Central memory CD8-positive, alpha-beta T cell (primary cell): ENCODE results near the gene OR8B4.
"Not testable (repeated sequence)": the region's sequence is repeated elsewhere in the genome, so short reads cannot be mapped to it uniquely, and the experiment has no call there.

ENCODE experiments used
- ATAC-seq: fragments of 150-1000 bp; cut with Tn5 transposase; replicated peaks from 2 replicates; pipeline ENCODE4 v1.10.0; 2022; ENCODE audit warnings: mild to moderate bottlenecking, moderate FRiP score, moderate number of reproducible peaks; ENCODE audit not compliant: poor library complexity, severe bottlenecking; ENCODE audit errors: extremely low read depth
- DNase-seq, 2 donors: peaks; one replicate each; pipeline ENCODE4 v3.0.0; 2021; ENCODE audit warnings: low spot score in 2 of 2
- H3K27ac Mint-ChIP-seq: one replicate; pipeline ENCODE4 v1.8.0; 2022; ENCODE audit warnings: low read depth, mild to moderate bottlenecking, moderate library complexity, mixed read lengths
- H3K27me3 Mint-ChIP-seq: one replicate; pipeline ENCODE4 v1.8.0; 2022; ENCODE audit warnings: mixed read lengths
- H3K36me3 Mint-ChIP-seq: one replicate; pipeline ENCODE4 v1.8.0; 2022; ENCODE audit warnings: mild to moderate bottlenecking, moderate library complexity, mixed read lengths; ENCODE audit not compliant: insufficient read depth
- H3K4me1 Mint-ChIP-seq: one replicate; pipeline ENCODE4 v1.8.0; 2022; ENCODE audit warnings: mixed read lengths
- H3K4me3 Mint-ChIP-seq: one replicate; pipeline ENCODE4 v1.8.0; 2022; ENCODE audit warnings: mild to moderate bottlenecking, moderate library complexity, mixed read lengths
- H3K9me3 Mint-ChIP-seq: one replicate; pipeline ENCODE4 v1.8.0; 2022; ENCODE audit warnings: mixed read lengths

Gene OR8B4, protein sequence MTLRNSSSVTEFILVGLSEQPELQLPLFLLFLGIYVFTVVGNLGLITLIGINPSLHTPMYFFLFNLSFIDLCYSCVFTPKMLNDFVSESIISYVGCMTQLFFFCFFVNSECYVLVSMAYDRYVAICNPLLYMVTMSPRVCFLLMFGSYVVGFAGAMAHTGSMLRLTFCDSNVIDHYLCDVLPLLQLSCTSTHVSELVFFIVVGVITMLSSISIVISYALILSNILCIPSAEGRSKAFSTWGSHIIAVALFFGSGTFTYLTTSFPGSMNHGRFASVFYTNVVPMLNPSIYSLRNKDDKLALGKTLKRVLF

DNA sequence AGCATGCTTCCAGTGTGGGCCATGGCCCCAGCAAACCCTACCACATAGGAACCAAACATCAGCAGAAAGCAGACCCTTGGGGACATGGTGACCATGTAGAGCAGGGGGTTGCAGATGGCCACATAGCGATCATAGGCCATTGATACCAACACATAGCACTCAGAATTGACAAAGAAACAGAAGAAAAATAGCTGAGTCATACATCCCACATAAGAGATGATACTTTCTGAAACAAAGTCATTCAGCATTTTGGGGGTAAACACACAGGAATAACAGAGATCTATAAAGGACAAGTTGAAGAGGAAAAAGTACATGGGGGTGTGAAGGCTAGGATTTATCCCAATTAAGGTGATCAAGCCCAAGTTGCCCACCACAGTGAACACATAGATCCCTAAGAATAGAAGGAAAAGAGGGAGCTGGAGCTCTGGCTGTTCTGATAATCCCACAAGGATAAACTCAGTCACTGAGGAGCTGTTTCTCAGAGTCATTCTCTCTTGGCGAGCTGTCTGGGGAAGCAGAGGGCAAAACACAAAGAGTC is at the start of gene OR8B4:
TSS of gene OR8B4 (minus strand) at position 488 of the 538 bp plus-strand sequence. CDS start at position 488, 0 bp downstream.
- Mint-ChIP-seq H3K9me3 (peaks cover 6% of the 10 kb centered on the region), H3K27me3 (peaks cover 52% of the 10 kb centered on the region), H3K4me1 (no peaks in the 10 kb centered on the region), H3K27ac (no peak within 1 kb of the TSS), H3K36me3 (peaks cover 2% of the 10 kb centered on the region), H3K4me3 (no peak within 1 kb of the TSS)
- DNase-seq: no peak
- ATAC-seq: no peak

DNA sequence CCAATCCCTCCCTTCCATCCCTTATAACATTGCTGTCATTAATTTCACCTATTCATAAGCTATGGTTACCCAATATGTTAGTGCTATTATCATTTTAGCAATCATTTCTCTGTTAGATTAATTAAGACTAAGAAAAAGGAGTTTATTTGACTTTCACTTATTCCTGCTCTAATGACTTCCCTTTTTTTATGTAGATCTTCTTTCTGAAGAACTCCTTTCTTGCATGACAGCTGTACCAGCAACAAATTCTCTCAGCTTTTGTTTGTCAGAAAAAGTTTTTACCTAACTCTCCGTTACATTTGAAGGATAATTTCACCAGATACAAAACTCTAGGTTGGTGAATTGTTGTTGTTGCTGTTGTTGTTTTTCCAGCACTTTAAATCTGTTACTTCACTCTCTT is 49.4 kb upstream of the OR8B4 start:
- Mint-ChIP-seq H3K27me3 (peaks cover 25% of the 10 kb centered on the region), H3K4me3 (no peak overlapping the region), H3K36me3 (no peaks in the 10 kb centered on the region), H3K9me3 (peaks cover 13% of the 10 kb centered on the region), H3K27ac (no peak overlapping the region), H3K4me1 (no peaks in the 10 kb centered on the region)
- ATAC-seq (no peak), DNase-seq (no peak)

DNA sequence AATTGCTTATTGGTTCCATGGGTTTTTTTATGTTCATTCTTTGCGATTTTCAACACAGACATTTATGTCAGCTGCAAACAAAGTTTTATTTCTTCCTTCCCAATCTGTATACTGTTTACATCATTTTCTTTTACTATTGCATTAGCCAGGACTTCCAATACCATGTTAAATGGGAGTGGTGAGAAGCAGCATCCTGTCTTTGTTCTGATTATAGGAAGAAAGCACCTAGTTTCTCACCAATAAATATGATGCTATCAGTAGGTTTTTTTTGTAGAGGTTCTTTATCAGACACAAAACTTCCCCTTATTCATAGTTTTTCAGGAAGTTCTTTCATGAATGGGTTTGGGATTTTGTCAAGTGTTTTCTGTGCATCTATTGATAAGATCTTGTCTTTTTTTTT is 48.8 kb upstream of the OR8B4 start:
- DNase-seq (no peak), ATAC-seq (no peak)
- H3K9me3 Mint-ChIP-seq: peaks cover 13% of the 10 kb centered on the region
- H3K27me3 Mint-ChIP-seq: peaks cover 24% of the 10 kb centered on the region
- no peaks in the 10 kb centered on the region for H3K4me1 Mint-ChIP-seq
- H3K36me3 Mint-ChIP-seq: no peaks in the 10 kb centered on the region
- H3K4me3 Mint-ChIP-seq: no peak overlapping the region
- H3K27ac Mint-ChIP-seq: no peak overlapping the region

DNA sequence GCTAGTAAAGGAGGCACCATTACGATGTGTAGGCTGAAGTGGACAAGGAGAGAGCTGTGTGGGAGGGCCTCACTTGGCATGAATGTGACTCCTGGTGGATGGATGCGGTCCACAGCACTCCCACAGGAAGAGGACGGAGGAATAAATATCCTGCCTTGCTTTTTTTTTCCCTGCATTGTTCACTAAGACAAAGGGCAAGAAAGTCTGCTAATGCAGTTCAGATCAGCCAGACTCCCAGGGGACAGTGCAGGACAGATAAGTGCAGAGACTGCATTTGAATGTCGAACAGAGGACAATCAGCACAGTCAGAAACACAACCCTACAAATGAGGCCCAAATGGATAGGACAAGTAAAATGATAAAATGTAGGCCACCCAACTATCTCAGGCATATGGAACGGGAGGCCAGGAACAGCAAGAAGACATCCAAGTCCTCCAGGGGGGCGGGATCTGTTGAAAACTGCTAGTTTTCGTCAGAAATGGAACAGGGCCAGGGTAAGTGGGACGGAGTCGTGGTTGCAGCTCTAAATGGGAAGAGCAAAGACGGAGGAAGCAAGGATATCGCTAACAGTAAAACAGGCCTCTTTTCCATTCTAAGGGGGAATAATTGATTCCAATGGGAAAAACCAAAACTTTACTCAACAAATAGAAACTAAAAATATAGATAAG is 46.0 kb upstream of the OR8B4 start:
- Mint-ChIP-seq H3K4me1 (no peaks in the 10 kb centered on the region), H3K4me3 (no peak overlapping the region), H3K27me3 (peaks cover 22% of the 10 kb centered on the region), H3K27ac (no peak overlapping the region), H3K36me3 (no peaks in the 10 kb centered on the region), H3K9me3 (peaks cover 13% of the 10 kb centered on the region)
- DNase-seq (no peak), ATAC-seq (no peak)

DNA sequence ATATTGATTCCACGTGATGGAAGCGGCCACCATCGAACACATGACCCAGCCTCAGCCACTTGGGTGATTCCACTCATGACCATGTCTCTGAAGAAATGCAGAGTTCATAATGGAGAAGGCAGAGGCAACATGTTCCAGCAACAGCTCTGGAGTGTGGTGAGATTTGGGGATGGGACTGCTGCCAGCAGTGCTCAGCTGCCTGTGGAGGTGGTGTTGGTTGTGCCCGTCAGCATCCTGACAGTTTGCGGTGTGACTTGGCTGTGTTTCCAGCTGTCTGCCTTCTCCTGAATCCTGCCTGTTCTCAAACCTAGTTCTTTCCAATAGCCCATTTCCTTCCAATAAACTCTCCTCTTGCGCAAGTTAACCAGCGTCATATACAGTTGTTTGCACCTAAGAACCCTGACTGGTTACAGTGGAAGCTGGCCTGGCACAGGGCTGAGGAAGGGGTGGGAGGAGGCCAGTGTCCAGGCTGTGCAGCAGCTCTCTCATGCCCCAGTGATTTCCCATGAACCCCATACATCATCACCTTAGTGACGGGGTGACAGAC is 42.8 kb upstream of the OR8B4 start:
- ATAC-seq (no peak), DNase-seq (no peak)
- H3K27me3 Mint-ChIP-seq: peaks cover 6% of the 10 kb centered on the region
- H3K36me3 Mint-ChIP-seq: no peaks in the 10 kb centered on the region
- no peak overlapping the region for H3K4me3 Mint-ChIP-seq
- no peaks in the 10 kb centered on the region for H3K4me1 Mint-ChIP-seq
- H3K9me3 Mint-ChIP-seq: peaks cover 6% of the 10 kb centered on the region
- H3K27ac Mint-ChIP-seq: no peak overlapping the region

DNA sequence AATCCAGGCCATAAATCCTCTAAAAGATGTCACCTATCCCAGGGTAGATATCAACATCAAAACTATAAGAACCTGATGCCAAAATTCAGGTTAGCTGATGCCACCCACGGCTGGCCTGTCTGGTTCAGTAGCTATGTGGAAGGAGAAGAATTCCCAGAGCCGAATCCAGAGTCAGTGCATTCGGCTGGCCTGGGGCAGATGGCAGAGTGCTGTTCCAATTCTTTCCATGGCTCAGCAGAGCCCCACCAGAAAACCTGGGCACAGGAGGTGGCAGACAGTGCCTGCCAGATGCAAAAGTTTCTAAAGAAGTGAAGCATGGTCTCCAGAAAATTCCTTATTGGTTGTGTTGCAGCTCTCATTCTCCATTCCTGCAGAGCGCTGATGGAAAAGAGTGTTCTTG is 40.7 kb upstream of the OR8B4 start:
- DNase-seq: no peak
- no peak overlapping the region for H3K4me3 Mint-ChIP-seq
- no peak overlapping the region for H3K27ac Mint-ChIP-seq
- H3K9me3 Mint-ChIP-seq: peaks cover 6% of the 10 kb centered on the region
- no peak for ATAC-seq
- no peaks in the 10 kb centered on the region for H3K27me3 Mint-ChIP-seq
- H3K36me3 Mint-ChIP-seq: no peaks in the 10 kb centered on the region
- H3K4me1 Mint-ChIP-seq: no peaks in the 10 kb centered on the region

DNA sequence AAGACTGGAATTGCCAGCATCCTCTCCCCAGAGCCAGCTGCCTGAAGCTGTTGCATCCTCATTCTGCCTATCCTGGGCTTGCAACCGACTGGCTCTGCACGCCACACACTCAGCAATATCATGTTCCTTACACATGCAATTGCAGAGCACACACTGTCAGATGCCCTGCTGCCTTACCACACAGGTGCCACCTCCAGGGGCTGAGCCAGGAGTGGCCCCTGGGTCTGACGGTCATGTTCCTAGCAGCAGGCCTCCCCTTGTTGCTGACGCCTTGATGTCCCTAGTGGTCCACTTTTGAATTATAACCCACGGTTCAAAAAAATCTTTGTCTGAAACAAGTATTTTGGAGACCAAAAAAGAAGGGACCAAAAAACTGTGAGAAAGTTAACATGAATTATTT is 39.3 kb upstream of the OR8B4 start:
- H3K36me3 Mint-ChIP-seq: no peaks in the 10 kb centered on the region
- DNase-seq: no peak
- H3K9me3 Mint-ChIP-seq: peaks cover 6% of the 10 kb centered on the region
- H3K27ac Mint-ChIP-seq: no peak overlapping the region
- no peak for ATAC-seq
- H3K4me1 Mint-ChIP-seq: no peaks in the 10 kb centered on the region
- H3K4me3 Mint-ChIP-seq: no peak overlapping the region
- H3K27me3 Mint-ChIP-seq: no peaks in the 10 kb centered on the region

DNA sequence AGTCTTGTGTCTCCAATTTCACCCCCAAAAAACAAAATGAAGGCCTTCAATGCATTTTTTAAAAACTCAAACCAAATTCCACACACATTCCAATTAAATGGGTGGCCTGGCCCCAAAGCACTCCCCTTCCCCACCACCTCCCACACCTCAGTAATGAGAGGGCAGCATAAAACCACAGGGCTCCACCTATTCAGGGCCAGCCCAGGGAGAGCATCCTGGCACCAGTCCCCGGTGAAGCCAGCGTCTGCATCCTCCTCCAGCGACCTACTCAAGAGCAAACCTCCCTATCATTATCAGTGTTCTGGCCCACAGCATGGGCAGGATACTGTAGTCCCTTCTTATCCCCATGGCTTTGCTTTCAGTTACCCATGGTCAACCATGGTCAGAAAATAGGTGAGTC is 38.7 kb upstream of the OR8B4 start:
- no peak for ATAC-seq
- H3K4me1 Mint-ChIP-seq: no peaks in the 10 kb centered on the region
- no peak overlapping the region for H3K4me3 Mint-ChIP-seq
- H3K27me3 Mint-ChIP-seq: no peaks in the 10 kb centered on the region
- H3K36me3 Mint-ChIP-seq: no peaks in the 10 kb centered on the region
- no peak for DNase-seq
- peaks cover 6% of the 10 kb centered on the region for H3K9me3 Mint-ChIP-seq
- no peak overlapping the region for H3K27ac Mint-ChIP-seq

DNA sequence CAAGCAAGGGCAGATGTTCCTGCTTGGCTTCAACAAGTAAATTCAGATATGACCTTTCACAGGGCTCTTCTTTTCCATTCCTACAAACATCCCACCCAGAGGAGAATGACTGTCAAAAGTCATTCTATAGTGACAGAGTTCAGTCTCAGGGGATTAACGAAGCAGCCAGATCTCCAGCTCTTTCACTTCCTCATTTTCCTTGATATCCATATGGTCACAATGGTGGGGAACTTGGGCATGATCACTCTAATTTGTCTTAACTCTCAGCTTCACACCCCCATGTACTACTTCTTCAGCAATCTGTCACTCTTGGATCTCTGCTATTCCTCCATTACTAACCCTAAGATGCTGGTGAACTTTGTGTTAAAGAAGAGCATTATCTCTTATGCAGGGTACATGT is 35.8 kb upstream of the OR8B4 start:
- no peaks in the 10 kb centered on the region for H3K36me3 Mint-ChIP-seq
- peaks cover 6% of the 10 kb centered on the region for H3K9me3 Mint-ChIP-seq
- H3K4me1 Mint-ChIP-seq: no peaks in the 10 kb centered on the region
- no peak overlapping the region for H3K4me3 Mint-ChIP-seq
- DNase-seq: no peak
- no peak overlapping the region for H3K27ac Mint-ChIP-seq
- no peaks in the 10 kb centered on the region for H3K27me3 Mint-ChIP-seq
- ATAC-seq: no peak

DNA sequence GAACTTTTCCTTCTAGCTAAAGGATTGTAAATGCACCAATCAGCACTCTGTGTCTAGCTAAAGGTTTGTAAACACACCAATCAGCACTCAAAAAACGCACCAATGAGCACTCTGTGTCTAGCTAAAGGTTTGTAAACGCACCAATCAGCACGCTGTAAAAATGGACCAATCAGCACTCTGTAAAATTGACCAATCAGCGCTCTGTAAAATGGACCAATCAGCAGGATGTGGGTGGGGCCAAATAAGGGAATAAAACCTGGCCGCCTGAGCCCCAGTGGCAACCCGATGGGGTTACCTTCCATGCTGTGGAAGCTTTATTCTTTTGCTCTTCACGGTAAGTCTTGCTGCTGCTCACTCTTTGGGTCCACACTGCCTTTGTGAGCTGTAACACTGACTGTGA is 34.7 kb upstream of the OR8B4 start:
- not testable (repeated sequence) for H3K9me3 Mint-ChIP-seq, H3K27me3 Mint-ChIP-seq, H3K27ac Mint-ChIP-seq, ATAC-seq, H3K4me3 Mint-ChIP-seq, H3K4me1 Mint-ChIP-seq, DNase-seq, H3K36me3 Mint-ChIP-seq

DNA sequence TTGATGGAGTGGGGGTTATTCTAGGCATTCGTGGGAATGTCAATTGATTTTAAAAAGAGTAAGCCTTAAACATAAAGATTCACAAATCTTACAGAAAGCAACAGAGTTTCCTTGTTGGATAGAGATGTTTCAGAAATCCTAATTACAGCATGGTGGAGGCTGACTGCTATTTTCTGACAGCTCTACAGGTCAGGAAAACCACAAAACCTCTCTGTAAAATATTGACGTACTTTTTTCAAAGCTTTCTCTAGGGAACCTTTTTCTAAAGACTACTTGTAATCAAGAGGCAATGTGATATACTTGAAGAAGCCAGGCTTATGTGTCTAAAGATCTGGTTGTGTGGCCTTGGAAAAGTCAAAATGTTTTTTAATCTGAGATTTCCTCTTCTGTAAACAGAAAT is 29.9 kb upstream of the OR8B4 start:
- no peaks in the 10 kb centered on the region for H3K36me3 Mint-ChIP-seq
- no peaks in the 10 kb centered on the region for H3K27me3 Mint-ChIP-seq
- DNase-seq (no peak), ATAC-seq (no peak)
- no peaks in the 10 kb centered on the region for H3K4me1 Mint-ChIP-seq
- H3K9me3 Mint-ChIP-seq: peaks cover 14% of the 10 kb centered on the region
- H3K27ac Mint-ChIP-seq: no peak overlapping the region
- H3K4me3 Mint-ChIP-seq: no peak overlapping the region

DNA sequence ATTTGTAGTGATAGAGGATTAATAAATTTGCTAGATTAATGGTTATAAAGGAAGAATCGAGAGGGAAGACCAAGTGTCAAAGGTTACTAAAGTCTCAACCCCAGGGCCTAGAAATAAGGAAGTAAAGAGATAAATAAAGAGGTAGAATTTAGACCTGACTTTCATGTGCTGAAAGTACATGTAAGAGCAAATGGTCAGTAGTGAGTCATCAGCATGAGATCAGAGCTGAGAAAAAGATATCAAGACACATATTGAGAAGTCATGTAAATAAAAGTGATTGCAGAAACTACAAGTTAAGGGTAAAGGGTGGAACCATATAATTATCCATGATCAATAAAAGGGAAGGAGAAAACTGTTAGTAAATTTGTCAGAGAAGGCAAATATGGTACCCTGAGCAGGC is 22.2 kb upstream of the OR8B4 start:
- no peaks in the 10 kb centered on the region for H3K36me3 Mint-ChIP-seq
- H3K4me3 Mint-ChIP-seq: no peak overlapping the region
- DNase-seq (no peak), ATAC-seq (no peak)
- H3K27ac Mint-ChIP-seq: no peak overlapping the region
- no peaks in the 10 kb centered on the region for H3K27me3 Mint-ChIP-seq
- H3K4me1 Mint-ChIP-seq: no peaks in the 10 kb centered on the region
- peaks cover 8% of the 10 kb centered on the region for H3K9me3 Mint-ChIP-seq

DNA sequence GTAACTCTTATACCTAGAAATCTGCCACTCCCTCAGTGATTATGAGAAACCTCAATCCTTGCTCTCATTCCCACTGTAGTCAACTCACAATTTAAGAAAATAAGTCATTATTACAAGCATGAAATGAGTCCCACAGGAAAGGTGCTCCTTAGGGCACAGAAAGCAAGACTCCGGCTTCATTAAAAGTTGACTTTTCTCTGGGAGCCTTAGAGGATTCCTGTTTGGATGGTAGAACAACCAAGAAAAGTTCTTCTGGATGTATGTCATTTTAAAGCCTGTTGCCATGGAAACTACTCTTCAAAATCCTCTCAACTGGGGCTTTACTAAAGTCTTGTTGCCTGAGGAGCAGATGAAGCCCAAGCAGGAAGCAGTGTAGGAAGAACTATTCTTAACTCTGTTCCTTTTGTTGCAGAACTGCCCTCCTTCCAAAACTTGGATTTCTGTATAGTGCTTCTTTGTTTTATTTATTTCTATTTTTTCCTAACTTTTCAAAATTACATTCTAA is 21.0 kb upstream of the OR8B4 start, which contains the start of gene OR8B8:
TSS of gene OR8B8 (minus strand) at position 51 of the 505 bp plus-strand sequence. CDS start 4,611 bp downstream, outside the sequence.
- no peak for DNase-seq
- H3K4me1 Mint-ChIP-seq: no peaks in the 10 kb centered on the region
- no peak for ATAC-seq
- H3K9me3 Mint-ChIP-seq: peaks cover under 1% of the 10 kb centered on the region
- H3K27ac Mint-ChIP-seq: no peak within 1 kb of the TSS
- H3K4me3 Mint-ChIP-seq: no peak within 1 kb of the TSS
- no peaks in the 10 kb centered on the region for H3K36me3 Mint-ChIP-seq
- peaks cover 4% of the 10 kb centered on the region for H3K27me3 Mint-ChIP-seq
